SK-N-SH (cell line): Measurements from ENCODE around the gene UBL7. TPM values are rescaled to one million over a fixed set of nuclear protein-coding genes. Genes with fewer than 3 reads are reported as not detected.

ENCODE experiments used
- CHD2 ChIP-seq: fragments of 150-350 bp; IDR thresholded peaks from 2 replicates; pipeline ENCODE4 v1.6.1; 2018; ENCODE audit warnings: low read length; ENCODE audit not compliant: partially characterized antibody
- ELF1 ChIP-seq: IDR thresholded peaks from 2 replicates; pipeline ENCODE4 v1.4.0; 2012
- FOXM1 ChIP-seq: IDR thresholded peaks from 2 replicates; pipeline ENCODE4 v1.4.0; 2012; ENCODE audit warnings: low read depth, mild to moderate bottlenecking
- GATA2 ChIP-seq: sonication (generic); formaldehyde crosslinking; IDR thresholded peaks from 2 replicates; pipeline ENCODE4 v1.5.0; 2020; ENCODE audit warnings: mild to moderate bottlenecking, missing genetic modification reagents
- IRF3 ChIP-seq: fragments of 150-350 bp; IDR thresholded peaks from 2 replicates; pipeline ENCODE4 v1.6.1; 2016; ENCODE audit warnings: mild to moderate bottlenecking, low read depth, low read length
- JUND ChIP-seq: IDR thresholded peaks from 2 replicates; pipeline ENCODE4 v1.4.0; 2012
- MXI1 ChIP-seq: IDR thresholded peaks from 2 replicates; pipeline ENCODE4 v1.6.1; 2012; ENCODE audit warnings: mild to moderate bottlenecking, low read depth, low read length, improper control_type of control experiment
- NFIC ChIP-seq: IDR thresholded peaks from 2 replicates; pipeline ENCODE4 v1.4.0; 2012; ENCODE audit warnings: borderline replicate concordance
- NRF1 ChIP-seq: IDR thresholded peaks from 2 replicates; pipeline ENCODE4 v1.6.1; 2012; ENCODE audit warnings: low read depth, mild to moderate bottlenecking, low read length
- REST ChIP-seq: IDR thresholded peaks from 2 replicates; pipeline ENCODE4 v1.6.1; 2012; ENCODE audit warnings: mild to moderate bottlenecking, low read depth, low read length, moderate library complexity
- SMC3 ChIP-seq: IDR thresholded peaks from 2 replicates; pipeline ENCODE4 v1.6.1; 2012; ENCODE audit warnings: low read depth, low read length, improper control_type of control experiment
- TAF1 ChIP-seq: IDR thresholded peaks from 2 replicates; pipeline ENCODE4 v1.6.1; 2012; ENCODE audit warnings: low read depth, mild to moderate bottlenecking, low read length, moderate library complexity, borderline replicate concordance
- TEAD4 ChIP-seq: IDR thresholded peaks from 2 replicates; pipeline ENCODE4 v1.4.0; 2012; ENCODE audit warnings: mild to moderate bottlenecking, borderline replicate concordance; ENCODE audit not compliant: insufficient read depth
- USF1 ChIP-seq: IDR thresholded peaks from 2 replicates; pipeline ENCODE4 v1.4.0; 2012; ENCODE audit warnings: low read depth, borderline replicate concordance
- YY1 ChIP-seq: IDR thresholded peaks from 2 replicates; pipeline ENCODE4 v1.4.0; 2012; ENCODE audit warnings: low read depth, mild to moderate bottlenecking
- polyA plus RNA-seq, 3 experiments: library from polyadenylated mRNA; depleted of rRNA; stranded (reverse); fragments of >200 nt; gene quantifications; 2 replicates each; pipeline ENCODE4 v1.2.3, GENCODE V29; 2012
- TF ChIP-seq, protein P1 (sequence below): IDR thresholded peaks from 2 replicates; pipeline ENCODE4 v1.4.0; 2012; ENCODE audit warnings: low read depth, borderline replicate concordance

UBL7 gene
- polyA plus RNA-seq, 1 of the 3 experiments (the other 2 are of a cell fraction): 81.1 TPM

GRCh38 chr15:74422652-74423430 lies 38.1 kb downstream of the UBL7 start (continued):
- TF ChIP-seq REST (no peak), ELF1 (no peak), USF1 (no peak), CHD2 (no peak), IRF3 (no peak), YY1 (no peak), GATA2 (no peak), TAF1 (no peak), NRF1 (no peak), NFIC (peak; percentile 78), SMC3 (no peak), MXI1 (no peak), JUND (no peak; the same call in 1 of the 2 replicates), FOXM1 (no peak), TEAD4 (peak; percentile 90)
- TF ChIP-seq, protein P1, sequence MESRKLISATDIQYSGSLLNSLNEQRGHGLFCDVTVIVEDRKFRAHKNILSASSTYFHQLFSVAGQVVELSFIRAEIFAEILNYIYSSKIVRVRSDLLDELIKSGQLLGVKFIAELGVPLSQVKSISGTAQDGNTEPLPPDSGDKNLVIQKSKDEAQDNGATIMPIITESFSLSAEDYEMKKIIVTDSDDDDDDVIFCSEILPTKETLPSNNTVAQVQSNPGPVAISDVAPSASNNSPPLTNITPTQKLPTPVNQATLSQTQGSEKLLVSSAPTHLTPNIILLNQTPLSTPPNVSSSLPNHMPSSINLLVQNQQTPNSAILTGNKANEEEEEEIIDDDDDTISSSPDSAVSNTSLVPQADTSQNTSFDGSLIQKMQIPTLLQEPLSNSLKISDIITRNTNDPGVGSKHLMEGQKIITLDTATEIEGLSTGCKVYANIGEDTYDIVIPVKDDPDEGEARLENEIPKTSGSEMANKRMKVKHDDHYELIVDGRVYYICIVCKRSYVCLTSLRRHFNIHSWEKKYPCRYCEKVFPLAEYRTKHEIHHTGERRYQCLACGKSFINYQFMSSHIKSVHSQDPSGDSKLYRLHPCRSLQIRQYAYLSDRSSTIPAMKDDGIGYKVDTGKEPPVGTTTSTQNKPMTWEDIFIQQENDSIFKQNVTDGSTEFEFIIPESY: no peak
